Heart right ventricle (tissue), 16 donors: ENCODE measurements around the gene GID8. TPM values are rescaled to one million over a fixed set of nuclear protein-coding genes. Genes with fewer than 3 reads are reported as not detected.

Experiments
- ATAC-seq, 8 donors: fragments of 200-7000 bp; cut with Tn5 transposase; one replicate each; pipeline ENCODE4 v1.9.1; 2020; ENCODE audit warnings: mild to moderate bottlenecking in 8 of 8, moderate library complexity in 8 of 8, moderate number of reproducible peaks in 1 of 8
- DNase-seq, 2 donors: peaks; one replicate each; pipeline ENCODE4 v3.0.0-alpha.2; 2020
- H3K27ac ChIP-seq, 10 donors: fragments of 200-600 bp; sonication (generic) in 2 of 10; one replicate each; pipeline versions ENCODE4 v1.5.0 to v1.8.0; 2020 to 2022; ENCODE audit warnings: mild to moderate bottlenecking in 3 of 10
- H3K27me3 ChIP-seq, 7 donors: fragments of 200-600 bp; one replicate each; pipeline ENCODE4 v1.8.0; 2021 to 2022; ENCODE audit warnings: mild to moderate bottlenecking in 2 of 7
- H3K36me3 ChIP-seq, 9 donors: fragments of 200-600 bp; sonication (generic) in 1 of 9; one replicate each; pipeline versions ENCODE4 v1.5.0 to v1.8.0; 2020 to 2022; ENCODE audit warnings: mild to moderate bottlenecking in 2 of 9
- H3K4me1 ChIP-seq, 9 donors: fragments of 200-600 bp; sonication (generic) in 1 of 9; one replicate each; pipeline versions ENCODE4 v1.5.0 to v1.8.0; 2020 to 2022; ENCODE audit warnings: mild to moderate bottlenecking in 4 of 9
- H3K4me3 ChIP-seq, 10 donors: fragments of 200-600 bp; sonication (generic) in 2 of 10; one replicate each; pipeline versions ENCODE4 v1.5.0 to v1.8.0; 2020 to 2022; ENCODE audit warnings: mild to moderate bottlenecking in 7 of 10, moderate library complexity in 2 of 10
- H3K9me3 ChIP-seq, 11 donors: fragments of 200-600 bp in 10 of 11; sonication (generic) in 2 of 11; one replicate each; pipeline versions ENCODE4 v1.5.0 to v1.8.0; 2013 to 2022; ENCODE audit warnings: mild to moderate bottlenecking in 2 of 11, control low read depth in 1 of 11, moderate library complexity in 1 of 11
- CTCF ChIP-seq, 9 donors: fragments of 200-600 bp; sonication (generic) in 2 of 9; IDR thresholded peaks; one replicate each; pipeline versions ENCODE4 v1.5.0 to v1.8.0; 2021 to 2022; ENCODE audit warnings: antibody characterized with exemption in 9 of 9, mild to moderate bottlenecking in 5 of 9, moderate library complexity in 1 of 9
- WGBS, 2 donors: extraction: QIAGEN DNeasy Blood & Tissue Kit; methylation state at CpG; one replicate each; pipeline ENCODE4 v1.1.7; 2013; ENCODE audit warnings: inconsistent platforms in 1 of 2; 5-methylcytosine and 5-hydroxymethylcytosine counted together
- intact Hi-C, 10 donors: fragments of 100-400 bp; cut with DNase I; formaldehyde crosslinking; loops; one replicate each; pipeline versions ENCODE4 v1.11.1 to v1.14.2; 2022
- polyA plus RNA-seq, 2 donors: library from polyadenylated mRNA; stranded (reverse); fragments of 200-250 nt; gene quantifications; one replicate each; pipeline ENCODE4 v1.2.3, GENCODE V29; 2013
- total RNA-seq, 10 donors: library from RNA; stranded (reverse); fragmentation: NEBNext Ultra II Directional in 3 of 10; extraction: Animal tissue kit (Norgen Biotek cat#: 25700) in 3 of 10; gene quantifications; one replicate each; pipeline versions ENCODE4 v1.2.1 to v1.2.4, GENCODE V29; 2021 to 2023
- donor health status: Arrhythmogenic right ventricular cardiomyopathy.
- donor health status: ischemic (EF 13 %, LVEDD 7.1; RV severe dilation, severe dysfunction).
- donor health status: healthy with polysubstance abuse.
- donor health status: DM: no; HTN: yes; CAD: no.
- donor health status: DM: no; HTN: no; CAD: no.
- donor health status: ischemic (EF 25% LVEDD 6.9; RV normal size, moderate dysfunction).
- donor health status: ischemic (EF 25% LVEDD 5.7; RV mildly dilated, moderate dysfunction).
- donor health status: healthy.
- donor health status: DM: yes; HTN: yes; CAD: no.
- donor health status: Ischemic cardiomyopathy.
- donor health status: ischemic (EF 35%, LVEDD 5.7; RV mildly dilated, moderate dysfunction).
- donor health status: nonischemic (EF 11% LVEDD 7.7; RV severe dilation, severe dysfunction).
- donor health status: DM: yes; HTN: yes; CAD: no.
- donor health status: PGD.
- donor health status: ischemic (EF 29% LVEDD 5.4; RV normal size, mild dysfunction).
- donor health status: nonischemic (EF 23%, LVEDD 6.1; RV moderate dilation, normal function).

GID8 gene
- total and polyA plus RNA-seq, 12 donors = 7.0 to 19.9 (median 16.4) TPM

DNA sequence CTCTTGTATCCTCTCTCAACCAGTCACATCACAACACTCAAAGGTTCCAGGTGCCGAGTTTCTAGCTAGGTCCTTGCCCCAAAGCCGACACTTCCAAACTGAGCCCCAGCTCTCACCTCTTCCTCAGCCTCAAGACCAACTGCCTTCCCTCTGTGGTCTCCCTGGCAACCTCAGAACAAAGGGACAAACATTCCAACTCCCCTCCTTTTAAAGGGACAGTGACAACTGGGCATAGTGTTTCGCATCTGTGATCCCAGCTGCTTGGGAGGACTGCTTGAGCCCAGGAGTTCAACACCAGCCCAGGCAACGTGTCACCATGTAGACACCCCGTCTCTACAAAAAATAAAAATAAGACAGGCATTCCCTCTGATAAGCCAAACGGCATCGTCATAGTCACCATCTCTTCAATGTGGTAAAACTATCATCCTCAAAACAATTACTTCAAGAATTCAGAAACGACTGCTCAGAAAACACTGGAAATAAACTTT is 22.9 kb upstream of the GID8 start:
- no peaks in the 10 kb centered on the region for H3K9me3 ChIP-seq
- 16% methylated on average over 8 of the region's 8 CpGs for WGBS, 2 donors
- intact Hi-C loops = no loop called here
- H3K4me1 ChIP-seq = peaks cover 36 to 84% (median 75%) of the 10 kb centered on the region in 9 donors
- peaks cover 5 to 45% (median 17%) of the 10 kb centered on the region in 9 donors for H3K36me3 ChIP-seq
- H3K27ac ChIP-seq = no peak overlapping the region
- TF ChIP-seq CTCF (IDR thresholded peaks at IDR 0.05) = no peak
- ATAC-seq = peak in 7 of 8 donors; percentile 37 to 82 (median 80)
- no peaks in the 10 kb centered on the region for H3K27me3 ChIP-seq
- DNase-seq = peak in 1 of 2 donors; percentile 58
- H3K4me3 ChIP-seq = peak overlapping the region in 4 of 10 donors; percentile 15 to 25 (median 19)

DNA sequence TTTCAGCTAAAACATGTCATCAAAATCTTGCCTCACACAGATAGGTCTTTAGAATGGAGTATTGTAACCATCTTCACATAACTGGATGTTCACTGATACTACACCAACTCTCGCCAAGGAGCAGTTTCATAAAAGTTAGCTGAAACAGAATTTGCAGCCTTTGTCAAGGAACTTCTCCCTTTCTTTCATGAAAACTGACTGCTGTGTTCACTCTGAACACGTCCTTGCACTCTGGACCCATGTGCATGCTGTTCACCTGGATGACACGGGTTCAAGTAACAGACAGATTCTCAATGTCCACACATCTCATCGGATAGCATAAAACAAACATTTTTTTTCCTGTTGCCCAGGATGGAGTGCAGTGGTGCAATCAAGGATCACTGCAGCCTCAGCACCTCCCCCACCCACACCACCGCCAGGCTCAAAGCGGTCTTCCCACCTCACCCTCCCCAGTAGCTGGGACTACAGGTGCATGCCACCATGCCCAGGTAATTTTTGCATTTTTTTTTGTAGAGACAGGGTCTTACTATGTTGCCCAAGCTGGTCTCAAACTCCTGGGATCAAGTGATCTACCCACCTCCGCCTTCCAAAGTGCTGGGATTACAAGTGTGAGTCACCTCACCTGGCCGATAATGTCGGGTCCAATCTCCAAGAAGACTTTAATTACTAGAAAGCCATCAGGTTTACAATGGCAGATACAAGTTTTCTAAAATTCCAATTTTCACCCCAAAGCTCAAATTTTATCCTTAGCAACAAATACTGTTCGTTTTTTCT is 21.1 kb upstream of the GID8 start:
- no peak for DNase-seq
- TF ChIP-seq CTCF (IDR thresholded peaks at IDR 0.05) = no peak
- no peak for ATAC-seq
- 78 to 81% methylated on average over 10 of the region's 10 CpGs for WGBS, 2 donors
- no peaks in the 10 kb centered on the region for H3K27me3 ChIP-seq
- no peak overlapping the region for H3K27ac ChIP-seq
- H3K4me3 ChIP-seq = no peak overlapping the region
- H3K9me3 ChIP-seq = no peaks in the 10 kb centered on the region
- H3K4me1 ChIP-seq = peaks cover 41 to 100% (median 91%) of the 10 kb centered on the region in 9 donors
- H3K36me3 ChIP-seq = peaks cover 0 to 27% (median 0%) of the 10 kb centered on the region in 9 donors
- intact Hi-C loops = no loop called here

- intact Hi-C loops = no loop called here
- no peak for DNase-seq
- Histone ChIP-seq H3K4me3 (no peak overlapping the region), H3K27ac (peak overlapping the region in 1 of 10 donors; percentile 2), H3K4me1 (peaks cover 45 to 100% (median 97%) of the 10 kb centered on the region in 9 donors), H3K36me3 (peaks cover 0 to 18% (median 0%) of the 10 kb centered on the region in 9 donors), H3K9me3 (no peaks in the 10 kb centered on the region), H3K27me3 (no peaks in the 10 kb centered on the region)
- no peak for ATAC-seq
- WGBS, 2 donors = 53 to 58% methylated on average over 3 of the region's 3 CpGs
- TF ChIP-seq CTCF (IDR thresholded peaks at IDR 0.05) = no peak
These were observed 20.2 kb upstream of the GID8 start for GRCh38 chr20:62917720-62918119.

GRCh38 chr20:62918147-62918546 is 19.8 kb upstream of the GID8 start:
- 54 to 55% methylated on average over 3 of the region's 3 CpGs for WGBS, 2 donors
- ATAC-seq (no peak), DNase-seq (no peak)
- no peak for TF ChIP-seq CTCF (IDR thresholded peaks at IDR 0.05)
- Histone ChIP-seq H3K36me3 (peaks cover 0 to 14% (median 0%) of the 10 kb centered on the region in 9 donors), H3K27ac (no peak overlapping the region), H3K4me1 (peaks cover 47 to 100% (median 97%) of the 10 kb centered on the region in 9 donors), H3K9me3 (no peaks in the 10 kb centered on the region), H3K27me3 (no peaks in the 10 kb centered on the region), H3K4me3 (no peak overlapping the region)
- intact Hi-C loops = no loop called here
